GM06990 (cell line): ENCODE measurements around the gene BHLHE23.

Experiments
- DNase-seq: peaks from one replicate; pipeline ENCODE4 v3.0.0-alpha.2; 2011; ENCODE audit not compliant: insufficient read length; ENCODE audit errors: extremely low read depth
- H3K27me3 ChIP-seq: replicated peaks from 2 replicates; pipeline ENCODE4 v1.6.0; 2011; ENCODE audit warnings: low read length; ENCODE audit not compliant: control insufficient read depth, insufficient read depth
- H3K36me3 ChIP-seq: 2 replicates; pipeline ENCODE4 v1.5.1; 2011; ENCODE audit warnings: low read length; ENCODE audit not compliant: control insufficient read depth, insufficient read depth
- H3K4me3 ChIP-seq: replicated peaks from 2 replicates; pipeline ENCODE4 v1.5.1; 2011; ENCODE audit warnings: low read depth, mild to moderate bottlenecking, control low read depth, low read length
- TF ChIP-seq, protein P1 (sequence below): IDR thresholded peaks from 2 replicates; pipeline ENCODE4 v1.5.1; 2011; ENCODE audit warnings: low read length, control low read depth, mild to moderate bottlenecking, inconsistent platforms; ENCODE audit not compliant: insufficient read depth, poor library complexity, severe bottlenecking

The BHLHE23 gene

GRCh38 chr20:63003546-63003945 lies 3.2 kb downstream of the BHLHE23 start:
- TF ChIP-seq, protein P1, sequence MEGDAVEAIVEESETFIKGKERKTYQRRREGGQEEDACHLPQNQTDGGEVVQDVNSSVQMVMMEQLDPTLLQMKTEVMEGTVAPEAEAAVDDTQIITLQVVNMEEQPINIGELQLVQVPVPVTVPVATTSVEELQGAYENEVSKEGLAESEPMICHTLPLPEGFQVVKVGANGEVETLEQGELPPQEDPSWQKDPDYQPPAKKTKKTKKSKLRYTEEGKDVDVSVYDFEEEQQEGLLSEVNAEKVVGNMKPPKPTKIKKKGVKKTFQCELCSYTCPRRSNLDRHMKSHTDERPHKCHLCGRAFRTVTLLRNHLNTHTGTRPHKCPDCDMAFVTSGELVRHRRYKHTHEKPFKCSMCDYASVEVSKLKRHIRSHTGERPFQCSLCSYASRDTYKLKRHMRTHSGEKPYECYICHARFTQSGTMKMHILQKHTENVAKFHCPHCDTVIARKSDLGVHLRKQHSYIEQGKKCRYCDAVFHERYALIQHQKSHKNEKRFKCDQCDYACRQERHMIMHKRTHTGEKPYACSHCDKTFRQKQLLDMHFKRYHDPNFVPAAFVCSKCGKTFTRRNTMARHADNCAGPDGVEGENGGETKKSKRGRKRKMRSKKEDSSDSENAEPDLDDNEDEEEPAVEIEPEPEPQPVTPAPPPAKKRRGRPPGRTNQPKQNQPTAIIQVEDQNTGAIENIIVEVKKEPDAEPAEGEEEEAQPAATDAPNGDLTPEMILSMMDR = no peak
- Histone ChIP-seq H3K4me3 (no peak overlapping the region), H3K27me3 (peaks cover 4% of the 10 kb centered on the region), H3K36me3 (no peaks in the 10 kb centered on the region)
- DNase-seq = no peak

GRCh38 chr20:63002511-63002910 lies 4.3 kb downstream of the BHLHE23 start:
- DNase-seq = no peak
- TF ChIP-seq, protein P1 = no peak
- Histone ChIP-seq H3K4me3 (no peak overlapping the region), H3K27me3 (peaks cover 6% of the 10 kb centered on the region), H3K36me3 (no peaks in the 10 kb centered on the region)

GRCh38 chr20:63000958-63001357 lies 5.8 kb downstream of the BHLHE23 start:
- Histone ChIP-seq H3K4me3 (no peak overlapping the region), H3K36me3 (no peaks in the 10 kb centered on the region), H3K27me3 (peaks cover 6% of the 10 kb centered on the region)
- TF ChIP-seq, protein P1 = no peak
- DNase-seq = no peak

DNA sequence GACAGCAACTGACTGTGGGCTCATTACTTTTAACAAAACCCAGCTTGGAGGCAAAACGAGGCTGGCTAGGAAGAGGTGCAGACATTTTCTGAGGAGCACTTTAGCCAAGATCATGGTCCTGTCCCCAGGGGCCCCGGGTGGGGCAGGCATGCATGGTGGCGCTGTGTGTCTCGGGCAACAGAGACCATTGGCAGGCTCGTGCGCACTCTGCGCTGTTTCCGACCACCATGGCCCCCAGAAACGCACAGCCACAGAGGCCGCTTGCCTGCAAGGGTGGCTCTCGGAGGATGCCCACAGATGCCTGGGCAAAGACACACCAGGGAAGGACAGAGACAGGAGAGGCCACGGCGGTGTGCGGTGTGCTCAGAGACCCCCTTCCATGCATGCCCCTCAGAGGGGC lies 6.7 kb downstream of the BHLHE23 start:
- H3K27me3 ChIP-seq = peaks cover 6% of the 10 kb centered on the region
- TF ChIP-seq, protein P1 = no peak
- DNase-seq = no peak
- H3K36me3 ChIP-seq = no peaks in the 10 kb centered on the region
- no peak overlapping the region for H3K4me3 ChIP-seq

DNA sequence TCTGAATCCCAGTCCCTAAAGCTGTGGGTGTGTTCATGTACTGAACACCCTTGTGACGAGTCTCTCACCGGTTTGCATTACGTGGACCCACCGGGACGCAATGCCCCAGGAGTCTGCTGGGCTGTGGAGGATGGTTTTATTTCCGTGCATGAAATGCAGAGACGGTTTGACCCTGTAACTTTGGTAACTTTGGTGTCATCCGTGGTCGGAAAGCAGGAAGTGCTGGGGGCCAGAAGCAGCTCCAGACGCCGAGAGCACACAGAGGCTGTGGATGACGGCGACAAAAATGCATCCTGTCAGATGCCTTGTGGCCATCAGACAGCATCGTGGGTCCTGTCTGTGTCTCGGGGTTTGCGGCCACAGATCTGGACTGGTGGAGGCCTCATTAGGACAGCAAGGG lies 7.2 kb downstream of the BHLHE23 start:
- no peak for DNase-seq
- TF ChIP-seq, protein P1 = no peak
- Histone ChIP-seq H3K4me3 (no peak overlapping the region), H3K27me3 (peaks cover 6% of the 10 kb centered on the region), H3K36me3 (no peaks in the 10 kb centered on the region)

DNA sequence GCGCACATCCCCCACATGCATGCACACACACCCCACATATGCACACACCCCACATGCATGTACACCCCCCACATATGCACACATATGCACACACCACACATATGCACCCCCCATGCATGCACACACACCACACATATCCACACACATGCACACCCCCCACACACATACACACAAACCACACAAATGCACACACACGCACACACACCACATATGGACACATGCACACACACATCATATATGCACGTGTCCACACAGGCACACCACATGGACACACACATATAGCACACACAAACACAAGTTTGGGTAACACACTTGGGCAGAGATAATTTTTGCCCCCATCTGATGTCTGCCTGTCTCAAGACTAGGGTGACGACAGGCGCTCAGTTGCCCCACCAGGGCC lies 8.3 kb downstream of the BHLHE23 start:
- peaks cover 6% of the 10 kb centered on the region for H3K27me3 ChIP-seq
- H3K4me3 ChIP-seq = no peak overlapping the region
- H3K36me3 ChIP-seq = no peaks in the 10 kb centered on the region
- no peak for DNase-seq
- TF ChIP-seq, protein P1 = no peak
